Fibroblast of skin of right biceps (primary cell): ENCODE measurements around the gene FAM83D.
A peak's percentile ranks its signal among the peaks of the same experiment; 100 is the strongest.
"Not testable (repeated sequence)": the region's sequence is repeated elsewhere in the genome, so short reads cannot be mapped to it uniquely, and the experiment has no call there.

ENCODE experiments used
- DNase-seq: peaks from one replicate; pipeline ENCODE4 v3.0.0-alpha.2; 2013

Gene FAM83D

GRCh38 chr20:38935967-38936407 is 9.8 kb downstream of the FAM83D start:
- no peak for DNase-seq

GRCh38 chr20:38937000-38937399 is 10.8 kb downstream of the FAM83D start:
- no peak for DNase-seq

GRCh38 chr20:38937978-38938473 is 11.8 kb downstream of the FAM83D start:
- no peak for DNase-seq

GRCh38 chr20:38939686-38940085 is 13.5 kb downstream of the FAM83D start:
- DNase-seq: no peak

- DNase-seq: no peak
Measured at GRCh38 chr20:38940644-38941043, 14.4 kb downstream of the FAM83D start.

- no peak for DNase-seq
Measured at GRCh38 chr20:38941726-38942389, 15.6 kb downstream of the FAM83D start.

- DNase-seq: no peak
Measured at GRCh38 chr20:38945012-38945411, 18.8 kb downstream of the FAM83D start.

- DNase-seq: no peak
Measured at GRCh38 chr20:38946836-38947235, 20.6 kb downstream of the FAM83D start.

GRCh38 chr20:38947931-38948362 is 21.7 kb downstream of the FAM83D start:
- DNase-seq: no peak

- no peak for DNase-seq
Measured at GRCh38 chr20:38950254-38950653, 24.0 kb downstream of the FAM83D start.

GRCh38 chr20:38951611-38952010 is 25.4 kb downstream of the FAM83D start:
- no peak for DNase-seq

- no peak for DNase-seq
Measured at GRCh38 chr20:38952153-38952552, 25.9 kb downstream of the FAM83D start.

GRCh38 chr20:38953630-38954340 is 27.6 kb downstream of the FAM83D start:
- DNase-seq: no peak

- DNase-seq: no peak
Measured at GRCh38 chr20:38957235-38957876, 31.1 kb downstream of the FAM83D start.

- no peak for DNase-seq
Measured at GRCh38 chr20:38957915-38958485, 31.8 kb downstream of the FAM83D start.

- DNase-seq: not testable (repeated sequence)
Measured at GRCh38 chr20:38960187-38960687, 34.0 kb downstream of the FAM83D start.

GRCh38 chr20:38961530-38962043 is 35.4 kb downstream of the FAM83D start:
- no peak for DNase-seq

- peak; percentile 96 for DNase-seq
Measured at GRCh38 chr20:38962044-38962927, 36.1 kb downstream of the FAM83D start, which contains the start of gene DHX35. Gene DHX35, plus strand, starts transcription at chr20:38962344. Its CDS starts 24 bp downstream, at chr20:38962368.

GRCh38 chr20:38962928-38963401 is 36.7 kb downstream of the FAM83D start:
- DNase-seq: no peak

- no peak for DNase-seq
Measured at GRCh38 chr20:38963745-38964144, 37.5 kb downstream of the FAM83D start.

GRCh38 chr20:38965264-38965663 is 39.0 kb downstream of the FAM83D start:
- DNase-seq: no peak

- no peak for DNase-seq
Measured at GRCh38 chr20:38968090-38968489, 41.9 kb downstream of the FAM83D start.
